Thyroid gland (tissue), 4 donors: Measurements from ENCODE around the gene NPW. TPM values are rescaled to one million over a fixed set of nuclear protein-coding genes. Genes with fewer than 3 reads are reported as not detected.
A peak's percentile ranks its signal among the peaks of the same experiment; 100 is the strongest.

ENCODE experiments used
- DNase-seq, 2 donors: peaks; one replicate each; pipeline ENCODE4 v3.0.0-alpha.2; 2019
- H3K27ac ChIP-seq, 3 donors: fragments of 200-600 bp; sonication (generic); 1 replicate in 2 of 3; 2 replicates in 1 of 3; pipeline ENCODE4 v1.5.1; 2016 to 2019; ENCODE audit warnings: mild to moderate bottlenecking in 1 of 3, moderate library complexity in 1 of 3
- H3K27me3 ChIP-seq: fragments of 200-600 bp; sonication (generic); one replicate; pipeline ENCODE4 v1.5.1; 2019
- H3K36me3 ChIP-seq, 2 donors: fragments of 200-600 bp; sonication (generic); one replicate each; pipeline ENCODE4 v1.5.1; 2016 to 2019
- H3K4me1 ChIP-seq, 2 donors: fragments of 200-600 bp; sonication (generic); one replicate each; pipeline ENCODE4 v1.5.1; 2017 to 2019
- H3K4me3 ChIP-seq, 3 donors: fragments of 200-600 bp; sonication (generic); replicated peaks in 1 of 3; 1 replicate in 2 of 3; 2 replicates in 1 of 3; pipeline ENCODE4 v1.5.1; 2016; ENCODE audit warnings: mild to moderate bottlenecking in 1 of 3
- H3K9me3 ChIP-seq: fragments of 200-600 bp; sonication (generic); one replicate; pipeline ENCODE4 v1.5.1; 2017
- POLR2A ChIP-seq, 2 donors: fragments of 450-650 bp; IDR thresholded peaks; one replicate each; pipeline ENCODE4 v1.6.1; 2017; ENCODE audit warnings: antibody characterized with exemption in 2 of 2, mild to moderate bottlenecking in 2 of 2, moderate library complexity in 1 of 2
- WGBS, 2 donors: methylation state at CpG; one replicate each; pipeline ENCODE4 v1.1.5; 2017; 5-methylcytosine and 5-hydroxymethylcytosine counted together
- intact Hi-C: fragments of 100-400 bp; cut with DNase I; formaldehyde crosslinking; loops from one replicate; pipeline ENCODE4 v1.15.1; 2023
- total RNA-seq, 4 donors: library from RNA; depleted of rRNA; stranded (reverse); fragments of >200 nt; gene quantifications; one replicate each; pipeline ENCODE4 v1.2.3, GENCODE V29; 2016
- TF ChIP-seq, protein P1 (sequence below), 6 experiments: fragments of 200-600 bp in 3 of 6; fragments of 450-650 bp in 3 of 6; sonication (generic) in 3 of 6; IDR thresholded peaks; one replicate each; pipeline ENCODE4 v1.5.1; 2016 to 2019; ENCODE audit warnings: antibody characterized with exemption in 6 of 6, mild to moderate bottlenecking in 2 of 6, inconsistent platforms in 1 of 6, moderate library complexity in 1 of 6

Gene NPW
- total RNA-seq, 4 donors from 2014 or later = 0.54 to 0.63 TPM; not detected in 2

DNA sequence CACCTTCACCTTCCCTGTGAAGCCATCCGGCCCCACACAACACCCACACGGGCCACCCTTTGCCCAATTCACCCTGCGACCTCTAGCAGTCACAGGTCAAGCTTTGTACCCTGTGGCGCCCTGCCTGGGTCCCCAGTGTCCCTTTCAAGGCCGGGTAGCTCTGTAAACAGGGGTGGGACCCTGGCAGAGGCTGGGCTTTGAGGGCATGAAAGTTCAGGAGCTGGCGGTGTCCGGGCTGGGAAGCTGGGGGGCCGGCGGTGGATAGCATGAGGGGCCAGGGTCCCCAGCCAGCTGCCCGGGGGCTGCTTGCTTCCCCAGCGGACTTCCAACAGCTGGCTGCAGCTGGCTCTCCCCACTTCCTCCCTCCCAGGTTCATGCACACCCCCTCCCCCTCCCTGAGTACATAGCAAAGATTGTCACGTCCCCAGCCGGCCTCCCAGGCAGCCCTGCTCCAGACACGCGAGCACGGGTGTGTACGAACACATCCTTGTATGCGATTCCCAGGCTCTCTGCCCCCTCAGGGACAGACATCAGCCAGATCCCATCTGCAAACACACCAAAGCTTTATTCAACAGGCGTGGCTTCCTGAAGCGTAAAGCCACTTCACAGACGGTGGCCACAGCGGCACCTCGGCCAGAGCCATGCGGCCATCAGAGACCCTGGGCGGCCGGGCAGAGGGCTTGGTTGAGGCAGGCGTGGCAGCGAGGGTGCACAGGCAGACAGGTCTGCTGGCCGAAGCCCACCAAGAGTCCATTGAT lies 19.9 kb downstream of the NPW start:
- 60 to 69% methylated on average over 21 to 23 of the region's 29 CpGs for WGBS, 2 donors
- TF ChIP-seq, protein P1, sequence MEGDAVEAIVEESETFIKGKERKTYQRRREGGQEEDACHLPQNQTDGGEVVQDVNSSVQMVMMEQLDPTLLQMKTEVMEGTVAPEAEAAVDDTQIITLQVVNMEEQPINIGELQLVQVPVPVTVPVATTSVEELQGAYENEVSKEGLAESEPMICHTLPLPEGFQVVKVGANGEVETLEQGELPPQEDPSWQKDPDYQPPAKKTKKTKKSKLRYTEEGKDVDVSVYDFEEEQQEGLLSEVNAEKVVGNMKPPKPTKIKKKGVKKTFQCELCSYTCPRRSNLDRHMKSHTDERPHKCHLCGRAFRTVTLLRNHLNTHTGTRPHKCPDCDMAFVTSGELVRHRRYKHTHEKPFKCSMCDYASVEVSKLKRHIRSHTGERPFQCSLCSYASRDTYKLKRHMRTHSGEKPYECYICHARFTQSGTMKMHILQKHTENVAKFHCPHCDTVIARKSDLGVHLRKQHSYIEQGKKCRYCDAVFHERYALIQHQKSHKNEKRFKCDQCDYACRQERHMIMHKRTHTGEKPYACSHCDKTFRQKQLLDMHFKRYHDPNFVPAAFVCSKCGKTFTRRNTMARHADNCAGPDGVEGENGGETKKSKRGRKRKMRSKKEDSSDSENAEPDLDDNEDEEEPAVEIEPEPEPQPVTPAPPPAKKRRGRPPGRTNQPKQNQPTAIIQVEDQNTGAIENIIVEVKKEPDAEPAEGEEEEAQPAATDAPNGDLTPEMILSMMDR (IDR thresholded peaks at IDR 0.05) = no peak
- TF ChIP-seq POLR2A (IDR thresholded peaks at IDR 0.05) = no peak
- no peaks in the 10 kb centered on the region for H3K9me3 ChIP-seq
- H3K27me3 ChIP-seq = no peaks in the 10 kb centered on the region
- no peak for DNase-seq
- H3K4me3 ChIP-seq = no peak overlapping the region
- peaks cover 42 to 94% of the 10 kb centered on the region in 2 donors for H3K4me1 ChIP-seq
- peaks cover 0 to 8% of the 10 kb centered on the region in 2 donors for H3K36me3 ChIP-seq
- intact Hi-C loops = no loop called here
- peak overlapping the region in 2 of 3 donors; percentile 51 to 82 for H3K27ac ChIP-seq

DNA sequence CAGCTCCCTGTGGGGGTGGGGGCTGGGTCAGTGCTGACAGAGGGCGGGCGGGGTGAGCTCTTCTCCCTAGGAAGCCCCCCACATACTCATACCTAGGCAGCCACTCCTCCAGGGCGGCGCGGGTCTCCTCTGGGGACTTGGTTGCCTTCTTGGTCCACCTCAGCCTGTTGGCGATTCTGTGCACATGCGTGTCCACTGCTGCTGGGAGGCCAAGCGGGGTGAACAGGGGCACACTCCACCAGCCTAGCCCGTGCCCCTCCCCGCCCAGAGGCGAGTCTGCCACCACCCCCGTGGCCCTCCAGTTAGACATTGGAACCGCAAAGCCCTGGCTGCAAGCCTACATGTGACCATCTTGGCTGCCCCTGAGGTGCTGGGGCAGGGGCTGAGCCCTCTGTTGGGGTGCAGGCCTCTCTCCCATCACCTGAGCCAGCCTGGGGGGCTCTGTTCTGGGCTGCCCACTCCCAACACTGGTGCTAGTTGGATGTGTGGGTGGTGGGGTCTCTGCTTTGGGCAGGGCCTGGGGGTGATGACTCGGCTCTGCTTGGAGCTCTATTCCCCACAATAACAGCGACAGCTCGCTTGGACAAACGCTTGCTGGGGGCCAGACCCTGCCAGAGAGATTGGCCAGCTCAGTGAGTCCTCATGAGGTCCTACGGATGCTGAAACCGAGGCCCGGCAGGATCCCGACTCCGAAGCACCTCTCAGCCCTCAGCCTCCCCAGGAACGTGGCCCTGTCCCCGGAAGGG lies 20.6 kb downstream of the NPW start:
- H3K4me1 ChIP-seq = peaks cover 38 to 88% of the 10 kb centered on the region in 2 donors
- peaks cover 0 to 8% of the 10 kb centered on the region in 2 donors for H3K36me3 ChIP-seq
- H3K4me3 ChIP-seq = no peak overlapping the region
- intact Hi-C loops = no loop called here
- peak overlapping the region; percentile 82 to 97 (median 93) for H3K27ac ChIP-seq
- H3K27me3 ChIP-seq = no peaks in the 10 kb centered on the region
- H3K9me3 ChIP-seq = no peaks in the 10 kb centered on the region
- no peak for DNase-seq
- 74 to 87% methylated on average over 10 to 11 of the region's 24 CpGs for WGBS, 2 donors
- TF ChIP-seq, protein P1 (IDR thresholded peaks at IDR 0.05) = no peak
- TF ChIP-seq POLR2A (IDR thresholded peaks at IDR 0.05) = no peak

DNA sequence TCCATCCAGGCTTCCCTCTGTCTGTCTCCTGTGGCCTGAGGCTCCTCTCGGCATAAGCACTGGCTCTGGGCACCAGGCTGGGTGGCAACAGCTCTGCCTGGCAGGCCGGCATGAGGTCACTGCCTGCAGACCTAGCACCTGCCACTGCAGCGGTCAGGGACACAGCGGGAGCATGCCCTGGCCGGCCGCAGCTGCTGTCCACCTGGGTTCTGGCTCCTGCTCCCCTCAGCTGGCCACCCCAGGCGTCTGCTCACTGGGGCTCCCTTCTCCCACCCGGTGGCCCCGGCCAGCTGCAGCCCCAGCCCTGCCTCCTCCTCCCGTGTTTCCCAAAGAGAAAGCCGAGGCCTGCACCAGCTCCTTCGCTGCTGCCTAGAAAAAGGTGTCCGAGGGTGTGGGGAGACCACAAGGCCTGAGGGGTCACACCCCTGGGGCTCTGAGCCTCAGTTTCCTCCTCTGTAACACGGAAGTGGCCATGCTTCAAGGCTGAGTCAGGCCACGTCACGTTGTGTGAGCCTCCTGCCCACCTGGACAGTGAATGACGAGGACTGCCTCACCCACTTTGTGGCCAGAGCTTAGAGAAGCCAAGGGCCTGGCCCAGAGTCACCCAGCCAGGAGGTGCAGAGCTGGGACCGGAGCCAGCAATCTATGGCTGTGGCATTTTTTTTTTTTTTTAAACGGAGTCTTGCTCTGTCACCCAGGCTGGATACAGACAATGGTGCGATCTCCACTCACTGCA lies 21.4 kb downstream of the NPW start:
- peak; percentile 84 to 87 for DNase-seq
- intact Hi-C loops = no loop called here
- Histone ChIP-seq H3K4me1 (peaks cover 31 to 83% of the 10 kb centered on the region in 2 donors), H3K27ac (peak overlapping the region; percentile 82 to 97 (median 93)), H3K36me3 (peaks cover 0 to 8% of the 10 kb centered on the region in 2 donors), H3K9me3 (no peaks in the 10 kb centered on the region), H3K4me3 (no peak overlapping the region), H3K27me3 (no peaks in the 10 kb centered on the region)
- no peak for TF ChIP-seq POLR2A (IDR thresholded peaks at IDR 0.05)
- TF ChIP-seq, protein P1 (IDR thresholded peaks at IDR 0.05) = no peak
- 59 to 79% methylated on average over 9 to 18 of the region's 20 CpGs for whole genome bisulfite sequencing, 2 donors

DNA sequence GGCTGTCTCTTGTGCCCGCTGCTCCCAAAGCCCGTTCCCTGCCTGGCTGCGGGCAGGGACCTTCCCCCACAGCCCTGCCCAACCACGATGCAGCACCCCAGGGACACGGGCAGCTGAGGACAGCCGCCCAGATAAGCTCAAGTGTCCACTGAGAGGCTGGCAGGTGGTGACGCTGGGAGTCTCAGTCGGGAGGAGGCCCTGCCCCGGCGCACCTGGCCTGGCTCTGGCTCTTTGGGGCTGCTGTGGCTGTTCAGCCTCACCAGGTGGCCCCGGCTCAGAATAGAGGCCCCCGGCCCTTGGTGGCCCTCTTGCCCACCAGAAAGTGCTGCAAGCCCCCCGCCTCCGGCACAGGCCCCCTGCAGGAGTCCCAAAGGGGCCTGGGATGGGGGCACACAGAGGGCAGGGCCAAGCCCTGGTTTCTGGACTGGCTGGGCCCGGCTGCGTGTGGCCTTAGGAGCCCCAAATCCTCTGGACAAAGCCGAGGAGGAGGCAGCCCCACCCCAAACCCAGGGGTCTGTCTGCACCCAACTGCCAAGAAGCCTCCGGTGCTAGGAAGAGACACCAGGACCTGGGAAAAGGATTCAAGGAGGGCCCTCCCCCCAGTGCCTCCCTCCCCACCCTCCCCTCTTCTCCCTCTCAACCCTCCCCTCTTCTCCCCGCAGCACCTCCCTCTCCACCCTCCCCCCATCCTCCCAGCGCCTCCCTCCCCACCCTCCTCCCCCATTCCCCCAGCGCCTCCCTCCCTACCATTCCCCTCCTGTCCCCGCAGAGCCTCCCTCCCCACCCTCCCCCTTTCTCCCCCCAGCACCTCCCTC lies 22.8 kb downstream of the NPW start:
- Histone ChIP-seq H3K4me1 (peaks cover 38 to 81% of the 10 kb centered on the region in 2 donors), H3K36me3 (peaks cover 0 to 1% of the 10 kb centered on the region in 2 donors), H3K9me3 (no peaks in the 10 kb centered on the region), H3K27me3 (no peaks in the 10 kb centered on the region), H3K27ac (peak overlapping the region; percentile 82 to 97 (median 93)), H3K4me3 (no peak overlapping the region)
- peak; percentile 92 for DNase-seq
- TF ChIP-seq, protein P1 (IDR thresholded peaks at IDR 0.05) = peak in 1 of 6 experiments; percentile 4
- peak in 1 of 2 donors; percentile 67 for TF ChIP-seq POLR2A (IDR thresholded peaks at IDR 0.05)
- WGBS, 2 donors = 35 to 41% methylated on average over 8 to 10 of the region's 22 CpGs
- intact Hi-C loops = no loop called here
